ENCODE measurements around the gene WIPI1.

DNA sequence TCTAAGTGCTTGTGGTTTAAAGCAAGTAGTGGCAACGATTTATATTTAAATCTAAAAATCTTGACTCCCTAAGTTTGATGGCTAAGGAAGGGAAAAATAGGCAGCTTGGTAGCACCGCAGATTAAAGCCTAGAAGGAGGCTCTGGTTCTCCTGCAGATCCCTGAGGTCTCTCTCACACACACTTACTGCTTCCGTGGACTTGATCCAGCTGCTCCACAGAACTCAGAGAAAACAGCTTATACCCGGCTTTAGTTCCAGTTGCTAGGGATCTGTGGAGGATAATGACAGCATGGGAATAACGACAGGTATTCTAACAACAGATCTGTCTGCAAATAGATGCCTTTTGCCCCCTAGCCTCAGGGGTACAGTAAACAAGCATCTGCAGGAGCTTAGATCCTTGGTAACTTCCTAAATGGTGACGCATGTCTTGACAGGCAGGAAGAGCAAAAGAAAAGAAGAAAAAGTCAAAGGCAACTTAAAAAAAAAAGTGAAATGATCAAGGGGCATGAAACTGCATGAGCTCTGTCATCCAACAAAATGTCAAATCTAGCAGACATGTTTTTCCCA is 4.5 kb downstream of the WIPI1 start:
- TF ChIP-seq, protein P1, sequence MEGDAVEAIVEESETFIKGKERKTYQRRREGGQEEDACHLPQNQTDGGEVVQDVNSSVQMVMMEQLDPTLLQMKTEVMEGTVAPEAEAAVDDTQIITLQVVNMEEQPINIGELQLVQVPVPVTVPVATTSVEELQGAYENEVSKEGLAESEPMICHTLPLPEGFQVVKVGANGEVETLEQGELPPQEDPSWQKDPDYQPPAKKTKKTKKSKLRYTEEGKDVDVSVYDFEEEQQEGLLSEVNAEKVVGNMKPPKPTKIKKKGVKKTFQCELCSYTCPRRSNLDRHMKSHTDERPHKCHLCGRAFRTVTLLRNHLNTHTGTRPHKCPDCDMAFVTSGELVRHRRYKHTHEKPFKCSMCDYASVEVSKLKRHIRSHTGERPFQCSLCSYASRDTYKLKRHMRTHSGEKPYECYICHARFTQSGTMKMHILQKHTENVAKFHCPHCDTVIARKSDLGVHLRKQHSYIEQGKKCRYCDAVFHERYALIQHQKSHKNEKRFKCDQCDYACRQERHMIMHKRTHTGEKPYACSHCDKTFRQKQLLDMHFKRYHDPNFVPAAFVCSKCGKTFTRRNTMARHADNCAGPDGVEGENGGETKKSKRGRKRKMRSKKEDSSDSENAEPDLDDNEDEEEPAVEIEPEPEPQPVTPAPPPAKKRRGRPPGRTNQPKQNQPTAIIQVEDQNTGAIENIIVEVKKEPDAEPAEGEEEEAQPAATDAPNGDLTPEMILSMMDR (IDR thresholded peaks at IDR 0.05) = no peak
- TF ChIP-seq POLR2A (IDR thresholded peaks at IDR 0.05) (no peak), POLR2AphosphoS5 (IDR thresholded peaks at IDR 0.05) (no peak)

All from prostate gland (tissue), 2 donors.